Vagina (tissue), 2 donors: ENCODE results near the gene FAM131B.

Source experiments
- CTCF ChIP-seq, 3 experiments: fragments of 450-650 bp in 2 of 3; fragments of 200-600 bp in 1 of 3; sonication (generic) in 1 of 3; IDR thresholded peaks; one replicate each; pipeline ENCODE4 v1.5.1; 2017 to 2019; ENCODE audit warnings: antibody characterized with exemption in 3 of 3, mild to moderate bottlenecking in 2 of 3, moderate library complexity in 2 of 3
- POLR2A ChIP-seq, 2 donors: fragments of 450-650 bp; IDR thresholded peaks; one replicate each; pipeline ENCODE4 v1.6.1; 2017; ENCODE audit warnings: antibody characterized with exemption in 2 of 2, mild to moderate bottlenecking in 2 of 2, moderate library complexity in 2 of 2

- TF ChIP-seq CTCF (IDR thresholded peaks at IDR 0.05), result no peak
- TF ChIP-seq POLR2A (IDR thresholded peaks at IDR 0.05), result no peak
These were observed 6.8 kb downstream of the FAM131B start for GRCh38 chr7:143355450-143356385.
